Retina (tissue), 1 donor: ENCODE results near the gene ZACN.

Experiments used
- DNase-seq: peaks from one replicate; pipeline ENCODE4 v3.0.0-alpha.2; 2016

ZACN gene

GRCh38 chr17:76082326-76083251 is 3.6 kb downstream of the ZACN start:
- peak; percentile 23 for DNase-seq

- DNase-seq, result no peak
These were observed 4.7 kb downstream of the ZACN start for GRCh38 chr17:76083536-76084182.

- DNase-seq, result no peak
These were observed 6.2 kb downstream of the ZACN start for GRCh38 chr17:76085066-76085730.

- no peak for DNase-seq
These were observed 6.9 kb downstream of the ZACN start for GRCh38 chr17:76085731-76086366.

GRCh38 chr17:76086384-76086783 is 7.4 kb downstream of the ZACN start:
- DNase-seq, result no peak

GRCh38 chr17:76087531-76087930 is 8.5 kb downstream of the ZACN start:
- no peak for DNase-seq

- DNase-seq, result no peak
These were observed 9.3 kb downstream of the ZACN start for GRCh38 chr17:76088041-76088867.

- DNase-seq, result no peak
These were observed 10.0 kb downstream of the ZACN start for GRCh38 chr17:76088868-76089576.

GRCh38 chr17:76089680-76090516 is 10.9 kb downstream of the ZACN start:
- DNase-seq, result no peak

GRCh38 chr17:76090517-76091129 is 11.6 kb downstream of the ZACN start:
- DNase-seq, result no peak

GRCh38 chr17:76091526-76092286 is 12.7 kb downstream of the ZACN start:
- no peak for DNase-seq

GRCh38 chr17:76092526-76093413 is 13.8 kb downstream of the ZACN start:
- DNase-seq, result no peak

GRCh38 chr17:76094046-76094445 is 15.1 kb downstream of the ZACN start:
- DNase-seq, result no peak

- no peak for DNase-seq
These were observed 17.0 kb downstream of the ZACN start for GRCh38 chr17:76095943-76096342.

- DNase-seq, result no peak
These were observed 18.8 kb downstream of the ZACN start for GRCh38 chr17:76097716-76098295.

- no peak for DNase-seq
These were observed 23.9 kb downstream of the ZACN start for GRCh38 chr17:76102944-76103273.

GRCh38 chr17:76103274-76104139 is 24.5 kb downstream of the ZACN start, which contains the start of gene EXOC7:
EXOC7 (minus strand) TSS chr17:76103787; CDS start chr17:76103692, 95 bp downstream.
- DNase-seq, result peak; percentile 95
